HuH-7.5 (cell line): Measurements from ENCODE around the gene ALDH3A1.

Source experiments
- DNase-seq: peaks from one replicate; pipeline ENCODE4 v3.0.0; 2011; ENCODE audit warnings: low spot score

The ALDH3A1 gene

GRCh38 chr17:19703106-19703827 is 44.8 kb downstream of the ALDH3A1 start:
- DNase-seq = no peak

GRCh38 chr17:19702217-19702641 is 45.9 kb downstream of the ALDH3A1 start:
- DNase-seq = no peak
